Tibial nerve (tissue), 4 donors: ENCODE data around the gene CNP. TPM values are rescaled to one million over a fixed set of nuclear protein-coding genes. Genes with fewer than 3 reads are reported as not detected.
A peak's percentile ranks its signal among the peaks of the same experiment; 100 is the strongest.

Experiments
- DNase-seq, 2 donors: peaks; one replicate each; pipeline ENCODE4 v3.0.0-alpha.2; 2019; ENCODE audit warnings: low spot score in 2 of 2
- H3K27ac ChIP-seq, 4 donors: fragments of 200-600 bp; sonication (generic) in 3 of 4; one replicate each; pipeline ENCODE4 v1.5.1; 2017 to 2019; ENCODE audit warnings: mild to moderate bottlenecking in 1 of 4
- H3K27me3 ChIP-seq, 2 donors: fragments of 200-600 bp; sonication (generic) in 1 of 2; one replicate each; pipeline versions ENCODE4 v1.5.1 to v1.6.0; 2017 to 2019
- H3K36me3 ChIP-seq, 3 donors: fragments of 200-600 bp; sonication (generic); one replicate each; pipeline ENCODE4 v1.5.1; 2018 to 2019
- H3K4me1 ChIP-seq, 4 donors: fragments of 200-600 bp; sonication (generic) in 3 of 4; one replicate each; pipeline ENCODE4 v1.5.1; 2017 to 2019
- H3K4me3 ChIP-seq, 4 donors: fragments of 200-600 bp; sonication (generic) in 3 of 4; one replicate each; pipeline ENCODE4 v1.5.1; 2017 to 2019; ENCODE audit warnings: mild to moderate bottlenecking in 1 of 4, moderate library complexity in 1 of 4
- H3K9me3 ChIP-seq, 4 donors: fragments of 200-600 bp; sonication (generic) in 3 of 4; one replicate each; pipeline ENCODE4 v1.5.1; 2017 to 2019
- CTCF ChIP-seq, 5 experiments: fragments of 200-600 bp in 3 of 5; fragments of 450-650 bp in 2 of 5; sonication (generic) in 3 of 5; IDR thresholded peaks; one replicate each; pipeline ENCODE4 v1.5.1; 2016 to 2019; ENCODE audit warnings: antibody characterized with exemption in 5 of 5, mild to moderate bottlenecking in 3 of 5, moderate library complexity in 2 of 5
- EP300 ChIP-seq, 2 donors: sonication (generic); formaldehyde crosslinking; IDR thresholded peaks; one replicate each; pipeline ENCODE4 v1.6.1; 2017; ENCODE audit warnings: antibody characterized with exemption in 2 of 2, mild to moderate bottlenecking in 1 of 2
- POLR2A ChIP-seq, 2 donors: fragments of 450-650 bp; IDR thresholded peaks; one replicate each; pipeline ENCODE4 v1.6.1; 2017; ENCODE audit warnings: antibody characterized with exemption in 2 of 2, mild to moderate bottlenecking in 2 of 2, moderate library complexity in 2 of 2
- WGBS, 2 donors: methylation state at CpG; one replicate each; pipeline ENCODE4 v1.1.5; 2018; 5-methylcytosine and 5-hydroxymethylcytosine counted together
- total RNA-seq, 4 donors: library from RNA; depleted of rRNA; stranded (reverse); fragments of >200 nt; gene quantifications; one replicate each; pipeline ENCODE4 v1.1.0, GENCODE V29; 2016

CNP gene
- total RNA-seq, 4 donors from 2014 or later: 174 to 345 (median 256) TPM

GRCh38 chr17:41985919-41986318, 19.3 kb downstream of the CNP start:
- TF ChIP-seq CTCF (IDR thresholded peaks at IDR 0.05) (no peak), EP300 (IDR thresholded peaks at IDR 0.05) (no peak), POLR2A (IDR thresholded peaks at IDR 0.05) (no peak)
- no peak for DNase-seq
- Histone ChIP-seq H3K4me1 (no peaks in the 10 kb centered on the region), H3K36me3 (peaks cover 5 to 100% (median 40%) of the 10 kb centered on the region in 3 donors), H3K27ac (no peak overlapping the region), H3K27me3 (no peaks in the 10 kb centered on the region), H3K4me3 (no peak overlapping the region), H3K9me3 (no peaks in the 10 kb centered on the region)
- WGBS, 2 donors: 92 to 94% methylated on average over 8 of the region's 8 CpGs

GRCh38 chr17:41986634-41987033, 20.0 kb downstream of the CNP start:
- no peak overlapping the region for H3K4me3 ChIP-seq
- H3K4me1 ChIP-seq: peaks cover 0 to under 1% (median 0%) of the 10 kb centered on the region in 4 donors
- DNase-seq: no peak
- no peak overlapping the region for H3K27ac ChIP-seq
- no peak for TF ChIP-seq EP300 (IDR thresholded peaks at IDR 0.05)
- no peak for TF ChIP-seq POLR2A (IDR thresholded peaks at IDR 0.05)
- TF ChIP-seq CTCF (IDR thresholded peaks at IDR 0.05): no peak
- H3K9me3 ChIP-seq: no peaks in the 10 kb centered on the region
- peaks cover 2 to 100% (median 33%) of the 10 kb centered on the region in 3 donors for H3K36me3 ChIP-seq
- WGBS, 2 donors: 94 to 97% methylated on average over 1 of the region's 1 CpG
- H3K27me3 ChIP-seq: no peaks in the 10 kb centered on the region

DNA sequence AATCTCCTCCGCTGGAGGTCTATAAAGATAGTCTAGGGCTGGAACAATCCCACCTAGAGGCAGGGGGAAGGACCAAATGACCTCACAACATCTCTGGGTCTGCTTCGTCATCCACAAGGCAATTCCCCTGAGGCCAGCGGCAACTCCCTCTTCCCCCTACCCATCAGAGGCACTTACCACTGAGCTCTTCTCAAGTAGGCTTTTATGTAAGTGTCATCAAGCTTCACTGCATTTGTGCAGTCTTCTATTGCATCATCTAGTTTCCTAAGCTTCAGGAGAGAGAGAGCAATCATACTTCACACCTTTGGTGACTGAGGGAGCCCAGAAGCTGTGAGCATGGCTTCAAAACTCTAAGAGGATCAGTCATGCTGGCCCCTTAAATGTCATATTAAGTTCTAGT, 21.0 kb downstream of the CNP start:
- Histone ChIP-seq H3K27me3 (no peaks in the 10 kb centered on the region), H3K4me1 (peaks cover 0 to 11% (median 2%) of the 10 kb centered on the region in 4 donors), H3K27ac (no peak overlapping the region), H3K9me3 (no peaks in the 10 kb centered on the region), H3K4me3 (no peak overlapping the region), H3K36me3 (peaks cover 0 to 100% (median 25%) of the 10 kb centered on the region in 3 donors)
- TF ChIP-seq CTCF (IDR thresholded peaks at IDR 0.05) (no peak), POLR2A (IDR thresholded peaks at IDR 0.05) (no peak), EP300 (IDR thresholded peaks at IDR 0.05) (no peak)
- WGBS, 2 donors: 66 to 69% methylated on average over 3 of the region's 3 CpGs
- DNase-seq: no peak

GRCh38 chr17:41988418-41988817, 21.8 kb downstream of the CNP start:
- Histone ChIP-seq H3K4me1 (peaks cover 0 to 14% (median 4%) of the 10 kb centered on the region in 4 donors), H3K4me3 (no peak overlapping the region), H3K27me3 (no peaks in the 10 kb centered on the region), H3K36me3 (peaks cover 0 to 100% (median 31%) of the 10 kb centered on the region in 3 donors), H3K9me3 (no peaks in the 10 kb centered on the region), H3K27ac (no peak overlapping the region)
- WGBS, 2 donors: 95 to 98% methylated on average over 2 of the region's 2 CpGs
- DNase-seq: no peak
- TF ChIP-seq EP300 (IDR thresholded peaks at IDR 0.05): no peak
- TF ChIP-seq CTCF (IDR thresholded peaks at IDR 0.05): no peak
- no peak for TF ChIP-seq POLR2A (IDR thresholded peaks at IDR 0.05)

DNA sequence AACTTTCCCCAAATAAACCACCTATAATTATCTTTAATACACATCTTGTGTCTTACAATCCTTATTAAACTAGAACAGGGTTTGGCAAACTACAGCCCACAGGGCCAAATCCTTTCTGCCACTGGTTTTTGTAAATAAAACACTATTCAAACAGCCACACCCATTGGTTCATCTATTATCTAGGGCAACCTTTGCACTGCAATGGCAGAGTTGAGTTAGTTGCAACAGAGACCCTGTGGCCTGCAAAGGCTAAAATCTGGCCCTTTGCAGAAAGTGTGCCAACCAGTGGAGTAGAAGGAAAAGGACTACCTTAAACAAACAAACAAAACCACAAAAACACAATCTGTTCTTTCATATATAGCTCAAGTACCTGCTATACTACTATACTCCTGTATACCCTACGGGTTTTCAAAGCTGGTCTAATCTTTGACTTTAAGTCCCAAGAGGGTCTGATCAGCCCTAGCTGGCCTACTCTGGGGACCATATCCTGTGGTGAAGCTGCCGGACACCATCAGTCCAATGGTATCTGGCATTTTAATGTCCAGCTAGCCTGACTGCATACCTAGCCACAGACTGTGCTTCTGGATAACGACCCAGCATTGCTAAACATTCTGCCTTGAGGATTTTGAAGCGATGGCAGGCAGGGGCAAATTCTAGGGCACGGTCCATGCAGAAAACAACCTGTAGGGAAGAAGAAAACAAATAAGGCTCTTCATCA, 23.3 kb downstream of the CNP start:
- Histone ChIP-seq H3K4me1 (peaks cover 0 to 14% (median 5%) of the 10 kb centered on the region in 4 donors), H3K36me3 (peaks cover 0 to 100% (median 38%) of the 10 kb centered on the region in 3 donors), H3K27ac (peak overlapping the region in 1 of 4 donors; percentile 11), H3K4me3 (no peak overlapping the region), H3K9me3 (no peaks in the 10 kb centered on the region), H3K27me3 (no peaks in the 10 kb centered on the region)
- 84 to 88% methylated on average over 5 of the region's 5 CpGs for WGBS, 2 donors
- DNase-seq: no peak
- TF ChIP-seq CTCF (IDR thresholded peaks at IDR 0.05) (no peak), POLR2A (IDR thresholded peaks at IDR 0.05) (no peak), EP300 (IDR thresholded peaks at IDR 0.05) (no peak)
